Activated CD8-positive, alpha-beta T cell treated with anti-CD3 and anti-CD28 coated beads, Interleukin-2, amount 10 ng/mL, durations not matched to agents 7 days and 5 days (primary cell): Measurements from ENCODE around the gene CWC25. TPM values are rescaled to one million over a fixed set of nuclear protein-coding genes. Genes with fewer than 3 reads are reported as not detected.

ENCODE experiments used
- ATAC-seq: fragments of 150-1000 bp; cut with Tn5 transposase; one replicate; pipeline ENCODE4 v1.10.0; 2021; ENCODE audit warnings: moderate library complexity
- CTCF ChIA-PET: fragments of 350-600 bp; sonication (Branson Sonifier 250); formaldehyde crosslinking; loops from one replicate; lab custom pipeline; 2021; ENCODE audit warnings: antibody characterized with exemption; lab: Charles Lee
- POLR2A ChIA-PET: fragments of 350-600 bp; sonication (Branson Sonifier 250); formaldehyde crosslinking; loops from one replicate; lab custom pipeline; 2021; ENCODE audit warnings: antibody characterized with exemption; lab: Charles Lee
- DNase-seq: peaks from one replicate; pipeline ENCODE4 v3.0.0-alpha.2; 2020
- H3K27ac Mint-ChIP-seq: one replicate; pipeline ENCODE4 v1.8.0; 2021; ENCODE audit warnings: mild to moderate bottlenecking, mixed read lengths
- H3K27me3 Mint-ChIP-seq: one replicate; pipeline ENCODE4 v1.8.0; 2021; ENCODE audit warnings: low read depth, mixed read lengths
- H3K36me3 Mint-ChIP-seq: one replicate; pipeline ENCODE4 v1.8.0; 2021; ENCODE audit warnings: low read depth, mixed read lengths
- H3K4me1 Mint-ChIP-seq: one replicate; pipeline ENCODE4 v1.8.0; 2021; ENCODE audit warnings: low read depth, mixed read lengths
- H3K4me3 Mint-ChIP-seq: one replicate; pipeline ENCODE4 v1.8.0; 2021; ENCODE audit warnings: mild to moderate bottlenecking, mixed read lengths
- H3K9me3 Mint-ChIP-seq: one replicate; pipeline ENCODE4 v1.8.0; 2022; ENCODE audit warnings: mixed read lengths; ENCODE audit not compliant: insufficient read depth
- total RNA-seq, 2 experiments: library from RNA; stranded (reverse); gene quantifications; one replicate each; pipeline ENCODE4 v1.2.3, GENCODE V29; 2021

Gene CWC25
- total RNA-seq = 10 to 100 TPM; 29.6 to 30.9 TPM

- peaks cover 28% of the 10 kb centered on the region for H3K36me3 Mint-ChIP-seq
- H3K9me3 Mint-ChIP-seq = no peaks in the 10 kb centered on the region
- H3K27ac Mint-ChIP-seq = peak within 1 kb of the TSS; percentile 97
- CTCF ChIA-PET = interaction anchor here (0.7 to 1.3 kb wide), 5 partner anchors 28 to 349 kb away, joined by 3 to 5 read pairs (median 4); partner anchors contain the start of gene LASP1
- peaks cover 35% of the 10 kb centered on the region for H3K4me1 Mint-ChIP-seq
- DNase-seq (peak; percentile 96), ATAC-seq (peak; percentile 82)
- POLR2A ChIA-PET = interaction anchor here (0.6 to 3.0 kb wide), 12 partner anchors 13 to 328 kb away, joined by 3 to 45 read pairs (median 4); partner anchors contain the start of genes LASP1, MLLT6, PSMB3 and RPL23
- H3K4me3 Mint-ChIP-seq = peak within 1 kb of the TSS; percentile 100
- H3K27me3 Mint-ChIP-seq = no peaks in the 10 kb centered on the region
These were observed at the start of gene CWC25 for GRCh38 chr17:38824899-38825761. Gene CWC25, minus strand, starts transcription at chr17:38825321. Its CDS starts 138 bp downstream, at chr17:38825183.

GRCh38 chr17:38873640-38874380 is 48.7 kb upstream of the CWC25 start:
- no peak for DNase-seq
- Mint-ChIP-seq H3K27me3 (no peaks in the 10 kb centered on the region), H3K27ac (peak overlapping the region; percentile 79), H3K36me3 (peaks cover 60% of the 10 kb centered on the region), H3K9me3 (no peaks in the 10 kb centered on the region), H3K4me1 (peaks cover 74% of the 10 kb centered on the region), H3K4me3 (peak overlapping the region; percentile 42)
- POLR2A ChIA-PET = interaction anchor here (0.8 to 2.1 kb wide), 5 partner anchors 8 to 25 kb away, joined by 3 to 9 read pairs (median 5); partner anchors contain the start of gene RPL23
- ATAC-seq = no peak
- CTCF ChIA-PET = interaction anchor here (1.5 to 8.3 kb wide), 2 partner anchors 27 to 279 kb away, joined by 5 to 82 read pairs; no protein-coding TSS in a partner anchor

GRCh38 chr17:38872671-38873385 is 47.7 kb upstream of the CWC25 start:
- Mint-ChIP-seq H3K36me3 (peaks cover 50% of the 10 kb centered on the region), H3K27me3 (no peaks in the 10 kb centered on the region), H3K4me3 (peak overlapping the region; percentile 99), H3K9me3 (no peaks in the 10 kb centered on the region), H3K4me1 (peaks cover 74% of the 10 kb centered on the region), H3K27ac (peak overlapping the region; percentile 83)
- ChIA-PET CTCF (interaction anchor here (1.2 to 8.3 kb wide), 6 partner anchors 9 to 280 kb away, joined by 5 to 82 read pairs (median 14); partner anchors contain the start of gene LASP1NB), POLR2A (interaction anchor here (0.6 to 2.4 kb wide), 9 partner anchors 9 to 280 kb away, joined by 3 to 16 read pairs (median 3); partner anchors contain the start of gene RPL23)
- ATAC-seq (no peak), DNase-seq (no peak)

- ATAC-seq = no peak
- Mint-ChIP-seq H3K36me3 (peaks cover 46% of the 10 kb centered on the region), H3K27me3 (no peaks in the 10 kb centered on the region), H3K4me3 (peak overlapping the region; percentile 99), H3K27ac (peak overlapping the region; percentile 83), H3K9me3 (no peaks in the 10 kb centered on the region), H3K4me1 (peaks cover 72% of the 10 kb centered on the region)
- ChIA-PET CTCF (interaction anchor here (1.1 to 8.3 kb wide), 11 partner anchors 10 to 303 kb away, joined by 3 to 82 read pairs (median 9); partner anchors contain the start of genes LASP1NB and PLXDC1), POLR2A (interaction anchor here (0.7 to 5.9 kb wide), 10 partner anchors 9 to 52 kb away, joined by 3 to 113 read pairs (median 4); partner anchors contain the start of gene RPL23)
- no peak for DNase-seq
These were observed 46.9 kb upstream of the CWC25 start for GRCh38 chr17:38872027-38872511.

GRCh38 chr17:38871247-38872015 is 46.3 kb upstream of the CWC25 start:
- H3K27ac Mint-ChIP-seq = peak overlapping the region; percentile 83
- POLR2A ChIA-PET = interaction anchor here (0.8 to 5.9 kb wide), 10 partner anchors 10 to 54 kb away, joined by 3 to 113 read pairs (median 6); partner anchors contain the start of genes LASP1NB and RPL23
- ATAC-seq (peak; percentile 15), DNase-seq (peak; percentile 86)
- peak overlapping the region; percentile 99 for H3K4me3 Mint-ChIP-seq
- CTCF ChIA-PET = interaction anchor here (0.8 to 8.3 kb wide), 13 partner anchors 10 to 303 kb away, joined by 3 to 82 read pairs (median 12); partner anchors contain the start of genes LASP1NB, PLXDC1 and RPL23
- no peaks in the 10 kb centered on the region for H3K9me3 Mint-ChIP-seq
- H3K27me3 Mint-ChIP-seq = no peaks in the 10 kb centered on the region
- H3K4me1 Mint-ChIP-seq = peaks cover 66% of the 10 kb centered on the region
- peaks cover 40% of the 10 kb centered on the region for H3K36me3 Mint-ChIP-seq

- DNase-seq = peak; percentile 86
- Mint-ChIP-seq H3K36me3 (peaks cover 40% of the 10 kb centered on the region), H3K4me1 (peaks cover 58% of the 10 kb centered on the region), H3K27ac (peak overlapping the region; percentile 95), H3K4me3 (peak overlapping the region; percentile 99), H3K27me3 (no peaks in the 10 kb centered on the region), H3K9me3 (no peaks in the 10 kb centered on the region)
- ATAC-seq = peak; percentile 55
- CTCF ChIA-PET = interaction anchor here (0.8 to 8.3 kb wide), 17 partner anchors 11 to 304 kb away, joined by 4 to 82 read pairs (median 8); partner anchors contain the start of genes LASP1NB, PLXDC1, PSMB3 and RPL23
- POLR2A ChIA-PET = interaction anchor here (0.8 to 5.9 kb wide), 15 partner anchors 10 to 284 kb away, joined by 3 to 113 read pairs (median 7); partner anchors contain the start of genes CWC25, FBXO47, LASP1NB and RPL23
These were observed 45.4 kb upstream of the CWC25 start for GRCh38 chr17:38870259-38871165.

- Mint-ChIP-seq H3K27ac (peak within 1 kb of the TSS; percentile 95), H3K36me3 (peaks cover 37% of the 10 kb centered on the region), H3K27me3 (no peaks in the 10 kb centered on the region), H3K9me3 (no peaks in the 10 kb centered on the region), H3K4me1 (peaks cover 50% of the 10 kb centered on the region), H3K4me3 (peak within 1 kb of the TSS; percentile 99)
- DNase-seq (peak; percentile 92), ATAC-seq (peak; percentile 71)
- POLR2A ChIA-PET = interaction anchor here (0.6 to 5.9 kb wide), 21 partner anchors 8 to 330 kb away, joined by 3 to 113 read pairs (median 4); partner anchors contain the start of genes CWC25, FBXO47, LASP1NB and RPL19
- CTCF ChIA-PET = interaction anchor here (0.5 to 8.3 kb wide), 18 partner anchors 11 to 375 kb away, joined by 3 to 82 read pairs (median 5); partner anchors contain the start of genes PLXDC1, PSMB3 and RPL23
These were observed 44.6 kb upstream of the CWC25 start, which contains the start of gene LASP1 for GRCh38 chr17:38869526-38870258. Gene LASP1, plus strand, starts transcription at chr17:38870058. Its CDS starts 132 bp downstream, at chr17:38870190.

- Mint-ChIP-seq H3K36me3 (peaks cover 35% of the 10 kb centered on the region), H3K4me3 (peak overlapping the region; percentile 99), H3K9me3 (no peaks in the 10 kb centered on the region), H3K4me1 (peaks cover 42% of the 10 kb centered on the region), H3K27me3 (no peaks in the 10 kb centered on the region), H3K27ac (peak overlapping the region; percentile 85)
- ChIA-PET POLR2A (interaction anchor here (0.7 to 5.9 kb wide), 19 partner anchors 9 to 331 kb away, joined by 3 to 113 read pairs (median 4); partner anchors contain the start of genes CWC25, FBXO47, RPL19 and RPL23), CTCF (interaction anchor here (0.8 to 8.3 kb wide), 18 partner anchors 12 to 376 kb away, joined by 3 to 82 read pairs (median 6); partner anchors contain the start of genes PLXDC1, PSMB3 and RPL23)
- peak; percentile 90 for DNase-seq
- ATAC-seq = peak; percentile 54
These were observed 43.9 kb upstream of the CWC25 start for GRCh38 chr17:38868817-38869525.
